ENCODE measurements around the gene ARF3.
A peak's percentile ranks its signal among the peaks of the same experiment; 100 is the strongest.

ARF3 gene

GRCh38 chr12:48903982-48904411, 53.3 kb downstream of the ARF3 start:
- TF ChIP-seq CTCF (conservative IDR thresholded peaks at IDR 0.05; ENCODE audit: low read depth, low read length), result peak; percentile 69; the same call in 1 of the 2 replicates
- H4K20me1 ChIP-seq (ENCODE audit: insufficient read depth), result no peaks in the 10 kb centered on the region
- no peak overlapping the region for H3K27ac ChIP-seq
- no peak overlapping the region for H3K9ac ChIP-seq
- H3K36me3 ChIP-seq (ENCODE audit: insufficient read depth), result no peaks in the 10 kb centered on the region
- H3K4me1 ChIP-seq (ENCODE audit: low read depth, poor library complexity, severe bottlenecking), result peaks cover 26% of the 10 kb centered on the region
- H3K4me3 ChIP-seq (IDR thresholded peaks at IDR 0.05; ENCODE audit: insufficient read depth, low read depth, low read length), result no peak overlapping the region
- peak overlapping the region; percentile 69 for H2AFZ ChIP-seq (ENCODE audit: low read depth)
- H3K79me2 ChIP-seq (ENCODE audit: insufficient read depth, low read depth), result no peaks in the 10 kb centered on the region
- no peaks in the 10 kb centered on the region; the same call in 1 of the 2 replicates for H3K27me3 ChIP-seq (ENCODE audit: insufficient read depth, low read depth)
- H3K4me2 ChIP-seq, result peak overlapping the region; percentile 56; the same call in 1 of the 2 replicates

- Histone ChIP-seq H3K27me3 (ENCODE audit: insufficient read depth, low read depth) (no peaks in the 10 kb centered on the region; the same call in 1 of the 2 replicates), H3K4me2 (no peak overlapping the region), H2AFZ (ENCODE audit: low read depth) (no peak overlapping the region; the same call in 1 of the 2 replicates), H3K79me2 (ENCODE audit: insufficient read depth, low read depth) (no peaks in the 10 kb centered on the region), H3K36me3 (ENCODE audit: insufficient read depth) (no peaks in the 10 kb centered on the region), H3K4me3 (IDR thresholded peaks at IDR 0.05; ENCODE audit: insufficient read depth, low read depth, low read length) (no peak overlapping the region), H3K9ac (no peak overlapping the region), H3K4me1 (ENCODE audit: low read depth, poor library complexity, severe bottlenecking) (peaks cover 26% of the 10 kb centered on the region), H3K27ac (no peak overlapping the region), H4K20me1 (ENCODE audit: insufficient read depth) (no peaks in the 10 kb centered on the region)
- no peak for TF ChIP-seq CTCF (conservative IDR thresholded peaks at IDR 0.05; ENCODE audit: low read depth, low read length)
Observed at GRCh38 chr12:48903363-48903981, 53.8 kb downstream of the ARF3 start.

GRCh38 chr12:48901278-48901677, 56.0 kb downstream of the ARF3 start:
- H3K4me1 ChIP-seq (ENCODE audit: low read depth, poor library complexity, severe bottlenecking), result peaks cover 26% of the 10 kb centered on the region
- no peaks in the 10 kb centered on the region for H3K79me2 ChIP-seq (ENCODE audit: insufficient read depth, low read depth)
- peak overlapping the region; percentile 37 for H3K27ac ChIP-seq
- no peak for TF ChIP-seq CTCF (conservative IDR thresholded peaks at IDR 0.05; ENCODE audit: low read depth, low read length)
- no peaks in the 10 kb centered on the region for H3K36me3 ChIP-seq (ENCODE audit: insufficient read depth)
- no peak overlapping the region for H3K4me3 ChIP-seq (IDR thresholded peaks at IDR 0.05; ENCODE audit: insufficient read depth, low read depth, low read length)
- no peaks in the 10 kb centered on the region for H4K20me1 ChIP-seq (ENCODE audit: insufficient read depth)
- H3K27me3 ChIP-seq (ENCODE audit: insufficient read depth, low read depth), result no peaks in the 10 kb centered on the region
- peak overlapping the region; percentile 24; the same call in 1 of the 2 replicates for H2AFZ ChIP-seq (ENCODE audit: low read depth)
- H3K4me2 ChIP-seq, result peak overlapping the region; percentile 51
- H3K9ac ChIP-seq, result no peak overlapping the region

- Histone ChIP-seq H2AFZ (ENCODE audit: low read depth) (no peak overlapping the region), H3K4me2 (no peak overlapping the region), H3K9ac (no peak overlapping the region), H3K79me2 (ENCODE audit: insufficient read depth, low read depth) (no peaks in the 10 kb centered on the region), H3K4me1 (ENCODE audit: low read depth, poor library complexity, severe bottlenecking) (peaks cover 26% of the 10 kb centered on the region), H4K20me1 (ENCODE audit: insufficient read depth) (no peaks in the 10 kb centered on the region), H3K36me3 (ENCODE audit: insufficient read depth) (no peaks in the 10 kb centered on the region), H3K27ac (no peak overlapping the region), H3K4me3 (IDR thresholded peaks at IDR 0.05; ENCODE audit: insufficient read depth, low read depth, low read length) (no peak overlapping the region), H3K27me3 (ENCODE audit: insufficient read depth, low read depth) (no peaks in the 10 kb centered on the region)
- no peak for TF ChIP-seq CTCF (conservative IDR thresholded peaks at IDR 0.05; ENCODE audit: low read depth, low read length)
Observed at GRCh38 chr12:48899651-48900050, 57.6 kb downstream of the ARF3 start.

All from KMS-11 (cell line).